Myocyte (in vitro differentiated cells): ENCODE measurements around the gene PASK. TPM values are rescaled to one million over a fixed set of nuclear protein-coding genes. Genes with fewer than 3 reads are reported as not detected.
"Not testable (repeated sequence)": the region's sequence is repeated elsewhere in the genome, so short reads cannot be mapped to it uniquely, and the experiment has no call there.

Experiments
- DNase-seq: peaks from one replicate; pipeline ENCODE4 v3.0.0-alpha.2; 2012; ENCODE audit warnings: low read depth
- polyA plus RNA-seq: library from polyadenylated mRNA; unstranded; fragments of >200 nt; gene quantifications from one replicate; pipeline ENCODE4 v1.2.1, GENCODE V29; 2012; ENCODE audit warnings: missing spikeins
- total RNA-seq: library from RNA; depleted of rRNA; stranded (reverse); fragments of >200 nt; gene quantifications from 2 replicates; pipeline ENCODE4 v1.2.3, GENCODE V29; 2014

The PASK gene
- 0.45 and 1.9 TPM in 2 replicates for total RNA-seq
- polyA plus RNA-seq, result 1.6 TPM

DNA sequence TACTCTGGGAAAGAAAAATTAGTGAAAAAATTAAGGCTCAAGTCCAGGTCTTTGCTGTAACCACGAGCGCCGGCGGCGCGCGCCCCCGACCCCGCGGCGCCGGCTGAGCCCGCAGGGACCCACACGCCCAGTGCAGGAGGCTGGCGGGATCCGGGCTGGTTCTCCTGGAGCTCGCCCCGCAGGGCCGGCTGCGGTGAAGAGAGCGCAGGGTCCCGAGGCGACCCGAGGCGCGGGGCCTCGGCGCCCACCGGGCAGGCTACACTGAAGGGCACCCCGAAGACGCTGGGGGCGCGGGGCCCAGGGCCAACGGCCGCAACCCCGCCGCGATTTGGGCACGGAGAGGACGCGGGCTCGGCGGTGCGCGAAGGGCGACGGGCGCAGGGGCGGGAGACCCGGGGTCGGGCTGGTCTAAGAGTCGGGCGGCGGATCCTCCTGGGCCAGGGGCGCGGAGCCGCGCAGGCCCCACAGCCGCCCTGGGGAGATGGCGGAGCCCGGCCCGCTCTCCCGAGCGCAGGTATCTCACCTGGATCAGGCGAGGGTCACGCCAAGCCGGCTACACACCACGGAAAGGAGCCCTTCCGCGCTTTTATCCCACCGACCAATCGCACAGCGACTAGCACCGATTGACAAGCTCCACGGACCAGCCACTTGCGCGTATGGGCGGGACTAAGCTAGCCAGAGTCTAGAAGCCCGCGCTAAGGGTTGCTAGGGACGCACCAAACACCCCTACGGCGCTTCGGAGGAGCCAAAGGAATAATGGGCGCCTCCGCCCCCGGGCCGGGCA is at the start of gene PASK:
PASK (minus strand) TSS at position 582 of the 784 bp plus-strand sequence. CDS start 6,440 bp downstream, outside the sequence.
- DNase-seq, result peak; percentile 95

DNA sequence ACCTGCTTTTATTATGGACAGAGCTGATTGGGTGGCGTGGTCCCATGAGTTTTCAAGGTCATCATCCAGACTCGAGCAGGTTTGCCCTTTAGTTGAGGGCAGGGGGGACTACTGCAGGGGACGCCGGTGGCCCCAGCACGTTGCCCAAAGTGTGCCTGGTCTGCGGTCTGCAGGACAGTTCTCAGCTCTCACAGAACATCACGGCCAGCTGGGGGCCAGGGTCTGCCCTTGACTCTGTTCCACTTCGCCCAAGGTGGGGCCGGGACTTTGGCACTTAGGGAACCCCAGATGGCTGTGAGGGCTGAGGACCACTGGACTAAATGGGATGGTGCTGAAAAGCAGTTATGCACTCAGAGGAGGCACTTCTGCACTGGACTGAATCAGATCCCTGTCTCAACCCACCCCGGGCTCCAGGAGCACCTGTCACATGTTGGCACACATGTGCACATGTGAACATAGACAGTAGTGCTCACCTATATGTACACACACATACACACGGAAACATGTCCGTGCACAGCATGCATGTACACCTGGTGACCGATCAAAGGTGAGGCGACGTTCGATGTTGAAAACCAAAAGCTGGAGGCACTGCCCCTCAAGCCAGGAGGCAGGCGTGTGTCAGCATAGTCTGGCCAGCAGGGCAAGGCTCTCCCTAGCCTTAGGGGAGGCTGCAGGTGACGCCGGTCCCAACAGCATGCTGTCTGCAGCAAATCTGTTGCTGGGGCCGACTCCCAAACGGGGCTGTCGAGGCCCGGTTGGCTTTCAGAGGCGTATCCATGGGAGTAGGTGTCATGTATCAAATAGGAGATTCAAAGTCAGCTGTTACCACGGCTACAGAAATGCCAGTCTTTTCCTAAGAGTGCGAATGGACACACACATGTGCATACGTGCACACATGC is 49.4 kb upstream of the PASK start:
- no peak for DNase-seq

DNA sequence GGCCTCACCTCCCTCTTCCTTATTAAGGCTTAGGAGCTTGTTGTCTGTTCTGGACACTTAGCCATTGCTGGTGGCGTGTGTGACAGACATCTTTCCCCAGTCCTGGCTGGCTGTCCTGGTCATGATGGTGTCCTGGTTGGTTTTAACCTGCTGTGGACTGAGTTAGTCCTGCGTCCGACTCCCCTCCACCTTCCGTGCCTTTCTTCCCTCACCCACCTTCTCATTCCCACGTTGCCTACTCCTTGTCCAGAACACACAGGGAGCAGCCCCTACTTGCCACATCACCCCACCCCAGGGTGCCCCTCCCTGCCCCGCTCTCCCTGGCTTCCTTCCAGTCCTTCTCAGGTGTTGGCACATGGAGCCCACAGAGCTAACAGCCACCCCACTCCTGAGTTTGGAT is 48.7 kb upstream of the PASK start:
- DNase-seq, result no peak

DNA sequence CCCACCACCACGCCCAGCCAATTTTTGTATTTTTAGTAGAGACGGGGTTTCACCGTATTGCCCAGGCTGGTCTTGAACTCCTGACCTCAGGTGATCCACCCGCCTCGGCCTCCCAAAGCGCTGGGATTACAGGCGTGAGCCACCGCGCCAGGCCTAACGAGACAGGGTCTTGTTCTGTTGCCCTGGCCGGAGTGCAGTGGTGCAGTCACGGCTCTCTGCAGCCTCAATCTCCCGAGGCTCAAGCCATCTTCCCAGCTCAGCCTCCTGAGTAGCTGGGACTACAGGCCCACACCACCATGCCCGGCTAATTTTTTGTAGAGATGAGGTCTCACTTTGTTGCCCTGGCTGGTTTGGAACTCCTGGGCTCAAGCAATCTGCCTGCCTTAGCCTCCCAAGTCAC is 48.0 kb upstream of the PASK start:
- not testable (repeated sequence) for DNase-seq

DNA sequence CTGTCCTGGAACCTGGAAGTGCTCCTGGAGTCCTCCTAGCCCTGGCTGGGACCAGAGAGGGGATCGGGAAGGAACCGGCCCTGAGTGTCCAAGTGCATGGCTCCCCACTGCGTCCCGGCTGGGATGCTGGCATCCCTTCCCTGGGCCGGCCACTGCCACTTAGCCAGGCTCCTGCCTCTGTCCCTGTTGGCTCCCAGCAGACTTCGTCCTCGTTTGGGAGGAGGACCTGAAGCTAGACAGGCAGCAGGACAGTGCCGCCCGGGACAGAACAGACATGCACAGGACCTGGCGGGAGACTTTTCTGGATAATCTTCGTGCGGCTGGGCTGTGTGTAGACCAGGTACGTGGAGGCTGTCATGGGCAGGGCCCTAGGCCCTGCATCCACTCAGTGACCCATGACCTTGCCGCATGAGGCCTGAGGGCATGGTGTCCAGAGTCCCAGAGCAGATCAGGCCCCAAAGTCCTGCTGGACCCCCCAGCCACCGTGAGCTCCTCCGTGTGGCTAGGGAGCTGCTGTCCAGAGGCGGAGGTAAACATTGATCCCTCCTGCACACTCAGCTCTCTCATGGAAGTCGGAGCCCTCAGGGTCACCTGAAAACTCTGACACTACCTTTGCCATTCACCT is 46.3 kb upstream of the PASK start:
- no peak for DNase-seq

DNA sequence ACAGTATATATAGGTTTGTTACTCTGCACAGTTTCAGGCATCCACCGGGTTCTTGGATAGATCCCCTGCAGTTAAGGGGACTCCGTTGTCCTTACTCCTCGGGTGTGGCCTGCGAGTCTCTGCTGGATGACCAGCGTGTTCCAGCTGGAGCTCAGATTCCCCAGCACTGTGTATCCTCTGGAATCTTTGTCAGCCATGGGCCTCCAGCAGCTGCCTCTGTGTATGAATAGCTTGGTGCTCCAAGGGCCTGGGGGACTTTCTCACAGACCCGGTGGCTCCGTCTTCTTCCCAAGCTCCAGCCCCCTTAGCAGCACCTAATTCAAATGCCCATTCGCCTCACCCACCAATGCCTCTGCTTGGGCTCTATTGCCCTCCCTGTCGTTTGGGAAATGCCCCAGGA is 45.5 kb upstream of the PASK start:
- DNase-seq, result peak; percentile 53

DNA sequence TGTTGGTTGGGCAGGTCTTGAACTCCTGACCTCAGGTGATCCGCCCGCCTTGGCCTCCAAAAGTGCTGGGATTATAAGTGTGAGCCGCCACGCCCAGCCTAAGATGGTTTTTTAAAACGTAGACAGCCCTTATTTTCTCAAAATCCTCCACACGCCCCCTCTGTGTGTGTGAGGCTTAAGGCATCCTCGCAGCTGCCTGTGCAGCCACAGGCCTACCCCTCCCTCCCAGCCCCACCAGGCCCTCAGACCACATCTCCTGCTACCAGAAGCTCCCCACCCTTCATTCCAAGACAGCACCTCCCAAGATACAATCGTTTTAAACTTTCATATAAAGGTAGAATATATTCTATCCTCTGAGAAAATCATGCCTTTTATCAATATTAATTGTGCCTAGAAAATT is 44.0 kb upstream of the PASK start:
- peak; percentile 41 for DNase-seq

DNA sequence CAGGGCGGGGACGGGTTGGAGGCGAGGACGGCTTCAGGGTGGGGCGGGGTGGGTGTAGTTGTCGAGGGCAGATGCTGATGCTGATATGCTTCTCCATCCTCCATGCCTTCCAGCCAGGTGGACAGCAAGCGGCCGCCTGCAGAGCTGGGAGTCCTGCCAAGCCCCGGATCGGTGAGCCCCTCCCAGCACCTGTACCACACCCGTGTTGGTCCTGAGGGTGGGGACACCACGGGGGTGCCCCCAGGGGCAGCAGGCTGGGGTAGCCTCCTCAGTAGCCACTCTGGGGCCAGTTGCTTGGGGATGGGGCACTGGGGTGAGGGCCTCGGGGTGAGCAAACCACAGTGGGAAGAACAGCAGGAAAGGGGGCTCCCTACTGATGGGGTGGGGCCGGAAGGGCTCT is 41.8 kb upstream of the PASK start:
- no peak for DNase-seq

DNA sequence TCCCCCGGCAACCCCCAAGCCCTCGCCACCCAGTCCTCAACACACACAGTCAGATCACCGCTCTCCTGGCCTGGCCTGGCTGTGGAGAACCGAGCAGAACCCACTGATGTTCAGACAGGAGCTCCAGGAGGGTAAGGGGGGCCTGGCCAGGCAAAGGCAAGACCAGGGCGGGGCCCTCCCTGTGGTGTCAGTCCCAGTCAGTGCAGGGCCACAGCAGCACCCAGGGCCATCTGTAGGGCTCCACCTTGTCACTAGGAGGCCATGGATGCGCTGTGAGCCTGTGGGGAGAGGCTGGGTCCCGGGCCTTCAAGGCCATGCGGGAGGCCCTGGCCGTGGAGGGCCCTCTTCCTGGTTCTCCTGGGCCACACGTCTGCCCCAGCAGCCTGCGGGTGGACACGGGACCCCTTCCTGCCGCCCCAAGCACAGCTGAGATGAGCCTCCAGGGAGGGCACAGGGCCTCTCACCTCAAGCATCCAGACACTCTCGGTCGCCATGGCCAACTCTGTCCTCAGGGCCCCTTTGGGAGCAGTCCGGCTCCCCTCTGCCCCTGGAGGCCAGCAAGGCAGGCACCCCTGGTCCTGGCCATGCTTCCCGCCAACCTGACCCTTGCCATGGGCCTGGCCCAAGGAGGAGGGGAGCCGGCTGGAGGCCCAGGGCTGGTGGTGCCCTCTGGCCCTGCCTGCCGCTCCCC is 41.2 kb upstream of the PASK start:
- DNase-seq, result no peak

DNA sequence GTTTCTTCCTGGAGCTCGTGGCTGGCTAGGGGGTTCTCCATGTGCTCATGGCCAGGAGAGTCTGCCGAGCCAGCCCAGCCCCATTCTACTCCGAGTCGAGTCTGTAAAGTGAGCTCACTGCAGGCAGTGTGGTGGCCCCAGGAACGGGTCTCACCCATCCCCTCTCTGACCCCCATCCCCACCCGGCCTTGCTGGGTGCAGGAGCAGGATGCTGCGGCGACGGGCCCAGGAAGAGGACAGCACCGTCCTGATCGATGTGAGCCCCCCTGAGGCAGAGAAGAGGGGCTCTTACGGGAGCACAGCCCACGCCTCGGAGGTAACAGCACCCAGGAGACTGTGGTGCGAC is 40.6 kb upstream of the PASK start:
- DNase-seq, result no peak

DNA sequence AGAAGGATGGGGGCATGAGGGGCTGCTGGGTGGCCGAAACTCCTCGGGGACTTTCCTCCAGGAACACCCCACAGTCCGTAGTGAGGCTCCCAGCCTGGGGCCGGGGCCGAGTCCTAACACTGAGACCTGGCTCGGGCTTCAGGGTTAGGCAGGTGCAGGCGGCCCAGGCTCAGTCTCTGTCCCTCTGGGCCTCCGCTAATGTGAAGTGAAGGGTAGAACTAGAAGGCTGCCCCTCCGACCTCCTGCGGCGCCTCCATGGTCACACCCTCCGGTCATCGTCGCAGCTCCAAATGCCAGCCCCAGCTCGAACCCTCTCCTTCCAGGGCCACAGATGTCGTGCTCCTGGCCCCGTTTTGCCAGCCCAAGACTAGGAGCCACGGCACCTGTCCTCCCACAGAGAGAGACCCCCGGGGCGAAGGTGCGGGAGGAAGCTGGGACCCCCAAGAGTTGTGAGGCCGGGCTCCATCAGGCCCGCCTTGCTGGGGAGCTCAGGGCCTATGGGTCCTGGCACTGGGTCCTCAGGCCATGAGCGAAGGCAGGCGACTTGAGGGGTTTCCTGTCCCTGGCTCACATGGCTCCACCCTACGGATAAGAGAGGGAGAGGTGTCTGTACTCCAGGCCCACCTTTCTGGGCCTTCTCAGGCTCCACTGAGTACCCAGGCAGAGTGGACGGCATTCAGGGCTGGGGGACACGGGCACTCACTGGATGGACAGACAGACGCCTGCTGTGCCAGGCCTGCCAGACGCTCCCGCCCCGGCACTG is 40.0 kb upstream of the PASK start:
- no peak for DNase-seq

DNA sequence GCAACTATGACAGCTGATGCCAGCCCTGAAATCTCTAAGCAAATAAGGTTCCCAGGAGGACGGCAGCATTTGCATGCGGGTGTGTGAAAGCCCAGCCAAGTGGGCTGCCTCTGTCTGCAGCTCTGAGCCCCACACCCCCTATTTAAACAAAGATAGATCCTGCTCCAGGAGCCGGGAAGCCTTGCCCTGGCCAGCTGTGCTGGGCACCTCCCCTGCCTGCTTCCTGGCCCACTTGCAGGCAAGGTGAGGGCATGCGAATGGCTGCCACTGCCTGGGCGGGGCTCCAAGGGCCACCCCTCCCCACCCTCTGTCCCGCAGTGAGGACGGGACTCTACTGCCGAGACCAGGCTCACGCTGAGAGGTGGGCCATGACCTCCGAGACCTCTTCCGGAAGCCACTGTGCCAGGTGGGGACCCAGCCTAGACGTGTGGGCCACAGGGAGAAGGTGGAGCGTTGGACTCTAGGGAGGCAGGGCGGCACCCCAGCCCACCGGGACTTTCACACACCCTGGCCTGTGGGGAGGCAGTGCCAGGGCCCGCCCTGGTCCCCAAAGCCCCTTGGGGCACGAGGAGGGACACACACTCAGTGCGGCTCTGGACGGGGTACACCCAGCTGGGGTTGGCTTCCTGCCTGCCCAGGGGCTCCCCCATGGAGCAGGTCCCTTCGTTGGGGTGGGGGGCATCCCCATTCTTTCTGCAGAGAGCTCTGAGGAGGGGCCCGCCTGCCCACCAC is 39.3 kb upstream of the PASK start, which contains the start of gene ANO7:
ANO7 (plus strand) TSS at position 317 of the 732 bp plus-strand sequence. CDS start 1,387 bp downstream, outside the sequence.
- no peak for DNase-seq

DNA sequence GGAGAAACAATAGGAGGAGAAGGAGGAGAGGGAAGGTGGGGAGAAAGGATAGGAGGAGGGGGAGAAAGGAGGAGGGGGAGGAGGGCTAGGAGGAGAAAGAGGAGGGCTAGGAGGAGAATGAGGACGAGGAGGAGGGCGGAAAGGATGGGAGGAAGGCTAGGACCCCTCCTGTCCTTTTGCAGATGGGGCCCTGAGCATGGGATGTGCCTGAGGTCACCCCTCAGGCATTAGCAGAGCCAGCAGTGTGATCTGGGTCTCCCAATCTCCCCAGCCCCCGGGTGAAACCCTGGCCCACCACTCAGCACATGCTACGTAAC is 38.6 kb upstream of the PASK start:
- DNase-seq, result no peak

DNA sequence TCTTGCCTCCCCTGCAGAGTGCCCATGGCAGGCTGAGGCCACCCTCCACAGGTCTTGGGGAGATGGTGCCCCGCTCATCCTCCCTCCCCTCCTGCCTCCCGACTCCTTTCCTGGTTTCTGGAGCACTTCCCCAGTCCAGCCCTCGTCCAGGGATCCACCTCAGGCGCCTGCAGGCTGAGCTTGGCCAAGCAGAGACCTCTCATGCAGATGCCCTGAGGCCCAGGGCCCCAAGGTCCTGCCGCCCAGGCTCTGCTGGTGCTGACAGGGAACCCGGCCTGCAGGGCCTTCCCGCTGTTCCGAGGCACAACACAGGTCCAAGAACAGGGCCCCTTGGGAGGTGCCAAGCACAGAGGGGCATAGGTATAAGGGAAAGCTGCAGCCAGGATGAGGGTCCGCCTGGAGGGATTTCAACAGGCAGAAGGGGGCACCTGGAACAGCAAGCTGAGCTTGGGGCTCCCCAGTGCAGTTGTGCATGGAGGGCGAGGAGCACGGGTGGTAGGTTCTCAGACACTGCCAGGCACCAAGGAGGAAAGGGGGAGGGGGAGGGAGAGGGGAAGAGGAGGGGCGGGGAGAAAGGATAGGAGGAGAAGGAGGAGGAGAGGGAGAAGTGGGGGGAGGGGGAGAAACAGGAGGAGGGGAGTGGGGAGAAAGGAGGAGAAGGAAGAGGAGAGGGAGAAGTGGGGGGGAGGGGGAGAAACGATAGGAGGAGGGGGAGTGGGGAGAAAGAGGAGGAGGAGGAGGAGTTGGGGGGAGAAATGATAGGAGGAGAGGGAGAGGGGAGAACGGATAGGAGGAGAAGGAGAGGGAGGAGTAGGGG is 38.0 kb upstream of the PASK start:
- DNase-seq, result no peak

DNA sequence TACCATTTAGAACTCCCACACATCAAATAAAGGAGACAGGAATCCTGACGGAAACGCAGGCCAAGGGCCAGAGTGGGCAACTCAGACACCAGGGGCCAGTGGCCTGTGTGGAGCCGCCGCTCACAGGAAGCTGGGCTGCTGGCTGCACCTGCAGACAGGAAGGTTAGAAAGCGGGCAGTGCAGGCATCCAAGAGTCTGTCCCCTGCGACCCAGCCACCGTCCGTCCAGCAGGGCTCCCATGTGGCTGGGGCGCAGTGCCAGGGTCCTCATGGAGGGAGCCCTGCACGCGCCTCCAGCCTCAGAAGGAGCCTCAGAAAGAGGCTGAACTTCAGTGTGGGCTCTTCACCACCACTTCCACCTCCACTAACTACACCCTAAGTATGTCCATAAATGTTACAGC is 36.7 kb upstream of the PASK start:
- no peak for DNase-seq

DNA sequence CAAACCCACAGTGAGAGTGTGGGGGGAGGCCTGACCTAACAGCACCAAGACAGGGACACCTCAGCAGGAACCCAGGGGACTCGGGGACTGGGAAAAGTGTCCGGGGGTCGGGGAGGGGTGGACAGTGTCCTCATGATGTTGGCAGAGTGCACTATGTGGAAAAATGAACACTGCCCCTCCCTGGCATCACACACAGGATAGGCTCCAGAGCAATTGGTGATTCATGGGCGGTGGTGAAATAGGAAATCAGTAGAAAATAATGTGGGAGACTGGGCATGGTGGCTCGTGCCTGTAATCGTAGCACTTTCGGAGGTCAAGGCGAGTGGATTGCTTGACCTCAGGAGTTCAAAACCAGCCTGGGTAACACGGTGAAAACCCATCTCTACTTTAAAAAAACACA is 35.6 kb upstream of the PASK start:
- no peak for DNase-seq

DNA sequence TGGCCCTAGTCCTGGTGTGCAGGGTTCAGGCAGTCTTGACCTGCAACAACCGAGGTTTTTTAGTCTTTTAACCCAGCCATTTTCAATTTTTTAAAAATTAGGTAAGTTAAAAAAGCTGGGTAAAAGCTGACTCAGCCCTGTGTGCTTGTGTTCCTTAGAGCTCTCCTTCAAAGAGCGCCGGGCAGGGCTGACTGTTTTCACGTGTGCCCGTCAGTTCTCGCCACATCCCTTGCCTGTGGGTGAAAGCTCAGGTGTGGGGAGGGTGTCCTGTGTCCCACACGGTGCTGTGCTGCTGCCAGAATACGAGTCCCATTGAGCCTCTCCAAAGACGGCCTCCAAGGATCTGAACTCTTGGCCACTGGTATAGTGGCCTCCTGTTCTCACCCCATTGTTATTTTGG is 33.9 kb upstream of the PASK start:
- DNase-seq, result no peak

DNA sequence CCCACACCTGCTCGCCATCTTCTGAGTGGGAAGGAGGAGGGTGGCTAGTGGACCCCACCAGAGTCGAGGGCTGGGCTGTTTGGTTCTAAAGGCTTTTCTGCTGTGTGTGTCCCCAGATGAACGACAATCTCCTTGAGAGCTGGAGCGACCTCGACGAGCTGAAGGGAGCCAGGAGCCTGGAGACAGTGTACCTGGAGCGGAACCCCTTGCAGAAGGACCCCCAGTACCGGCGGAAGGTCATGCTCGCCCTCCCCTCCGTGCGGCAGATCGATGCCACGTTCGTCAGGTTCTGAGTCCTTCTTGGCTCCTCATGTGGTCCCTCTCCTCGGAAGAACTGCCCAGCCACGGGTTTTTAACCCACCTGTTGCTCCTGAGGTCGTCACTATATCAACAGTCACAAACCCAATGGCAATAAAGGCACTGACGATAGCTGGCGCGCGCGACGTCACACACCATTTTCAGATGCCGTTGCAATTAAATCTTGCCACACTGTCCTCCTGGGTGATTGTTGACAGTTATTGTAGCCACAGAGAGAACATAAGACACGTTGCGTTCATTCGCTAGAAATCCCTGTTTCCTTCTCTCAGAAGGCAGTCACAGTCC is 33.4 kb upstream of the PASK start:
- DNase-seq, result no peak

DNA sequence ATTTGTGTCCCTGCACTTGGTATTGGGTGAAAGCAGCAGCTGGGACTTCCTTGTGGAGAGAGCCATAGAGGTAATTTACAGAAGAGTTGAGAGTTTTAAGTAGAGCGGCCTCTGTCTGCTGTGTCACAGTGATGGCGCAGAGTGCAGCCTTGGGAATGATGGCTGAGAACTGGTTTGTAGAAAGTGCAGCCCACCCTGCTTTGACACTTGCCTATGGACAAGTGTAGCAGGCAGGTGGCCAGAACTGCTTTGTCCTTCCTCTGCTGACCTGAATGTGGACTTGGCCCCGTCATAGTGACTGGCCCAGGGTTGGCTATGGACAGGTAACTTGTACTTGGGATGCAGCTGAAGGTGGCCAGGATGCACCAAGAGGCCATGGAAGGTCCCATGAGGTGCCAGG is 32.9 kb upstream of the PASK start:
- DNase-seq, result no peak
